Endothelial cell of umbilical vein (primary cell): ENCODE data around the gene GC. TPM values are rescaled to one million over a fixed set of nuclear protein-coding genes. Genes with fewer than 3 reads are reported as not detected.

Source experiments
- BruUV-seq: library from RNA; stranded (reverse); fragments of 400-500 nt; replicated peaks from 2 replicates; lab custom pipeline; 2021; lab: Mats Ljungman, UMichigan
- CTCF ChIA-PET: fragments of 300-600, 350-600 bp; sonication (Branson Sonifier 250); formaldehyde crosslinking; loops from one replicate; lab custom pipeline; 2021; ENCODE audit warnings: antibody characterized with exemption, inconsistent platforms; lab: Charles Lee
- POLR2A ChIA-PET: fragments of 300-600, 350-600 bp; sonication (Branson Sonifier 250); formaldehyde crosslinking; loops from one replicate; lab custom pipeline; 2021; ENCODE audit warnings: antibody characterized with exemption, inconsistent platforms; lab: Charles Lee
- DNase-seq: peaks from one replicate; pipeline ENCODE4 v3.0.0-alpha.2; 2011; ENCODE audit warnings: low read depth, low spot score
- FAIRE-seq: peaks from 2 replicates; lab custom pipeline; 2011; peaks lifted over from hg19 to GRCh38; lab: Jason Lieb, UNC
- H2AFZ ChIP-seq: 2 replicates; pipeline ENCODE4 v1.6.0; 2012; ENCODE audit warnings: low read depth, low read length, control low read depth, inconsistent platforms
- H3K27ac ChIP-seq: 2 replicates; pipeline ENCODE4 v1.5.1; 2011; ENCODE audit warnings: low read depth, mild to moderate bottlenecking, control low read depth, low read length, moderate library complexity; ENCODE audit not compliant: insufficient read depth
- H3K27me3 ChIP-seq, 2 experiments: 2 replicates each; pipeline versions ENCODE4 v1.6.0 to v1.6.1; 2011; ENCODE audit warnings: low read length in 2 of 2, mixed read lengths in 1 of 2; ENCODE audit not compliant: control insufficient read depth in 2 of 2, insufficient read depth in 2 of 2
- H3K36me3 ChIP-seq, 2 experiments: 2 replicates in 1 of 2; 3 replicates in 1 of 2; pipeline ENCODE4 v1.5.1; 2011; ENCODE audit warnings: low read length in 2 of 2, mild to moderate bottlenecking in 1 of 2, moderate library complexity in 1 of 2; ENCODE audit not compliant: control insufficient read depth in 2 of 2, insufficient read depth in 2 of 2; ENCODE audit errors: extremely low read depth in 1 of 2
- H3K4me1 ChIP-seq: 3 replicates; pipeline ENCODE4 v1.5.1; 2011; ENCODE audit warnings: mild to moderate bottlenecking, low read length; ENCODE audit not compliant: control insufficient read depth, insufficient read depth; ENCODE audit errors: extremely low read depth
- H3K4me2 ChIP-seq: 2 replicates; pipeline ENCODE4 v1.6.1; 2011; ENCODE audit warnings: low read length, control low read depth, mixed read lengths; ENCODE audit not compliant: insufficient read depth
- H3K4me3 ChIP-seq, 3 experiments: fragments of 200-600 bp in 1 of 3; sonication (generic), shearing (Covaris generic) in 1 of 3; replicated peaks in 1 of 3; 2 replicates each; pipeline ENCODE4 v1.5.1; 2011 to 2016; ENCODE audit warnings: control low read depth in 3 of 3, low read length in 3 of 3, mild to moderate bottlenecking in 2 of 3, inconsistent platforms in 1 of 3, low read depth in 1 of 3, moderate library complexity in 1 of 3; ENCODE audit not compliant: insufficient read depth in 1 of 3
- H3K79me2 ChIP-seq: 2 replicates; pipeline ENCODE4 v1.6.0; 2012; ENCODE audit warnings: low read length, inconsistent platforms; ENCODE audit not compliant: control insufficient read depth, insufficient read depth
- H3K9ac ChIP-seq: replicated peaks from 2 replicates; pipeline ENCODE3; 2011; ENCODE audit warnings: low read length, control low read depth; ENCODE audit not compliant: insufficient read depth; ENCODE audit errors: extremely low read depth
- H3K9me1 ChIP-seq: replicated peaks from 3 replicates; pipeline ENCODE4 v1.6.0; 2011; ENCODE audit warnings: mild to moderate bottlenecking, low read length; ENCODE audit not compliant: control insufficient read depth, insufficient read depth; ENCODE audit errors: extremely low read depth
- H3K9me3 ChIP-seq: replicated peaks from 2 replicates; pipeline ENCODE4 v1.5.1; 2012; ENCODE audit warnings: low read length, inconsistent platforms; ENCODE audit not compliant: control insufficient read depth, insufficient read depth
- H4K20me1 ChIP-seq: replicated peaks from 2 replicates; pipeline ENCODE3; 2011; ENCODE audit warnings: mild to moderate bottlenecking, low read length; ENCODE audit not compliant: control insufficient read depth, insufficient read depth; ENCODE audit errors: extremely low read depth
- EZH2 ChIP-seq: IDR thresholded peaks from 2 replicates; pipeline ENCODE4 v1.6.1; 2012; ENCODE audit warnings: borderline replicate concordance, low read depth, mild to moderate bottlenecking, moderate library complexity, low read length, inconsistent platforms; ENCODE audit not compliant: severe bottlenecking
- FOS ChIP-seq: IDR thresholded peaks from 2 replicates; pipeline ENCODE4 v1.6.1; 2011; ENCODE audit warnings: mild to moderate bottlenecking, low read length, moderate library complexity, borderline replicate concordance; ENCODE audit not compliant: insufficient read depth
- GATA2 ChIP-seq: IDR thresholded peaks from 2 replicates; pipeline ENCODE4 v1.7.0; 2011; ENCODE audit warnings: low read depth, mild to moderate bottlenecking, moderate library complexity, mixed read lengths, low read length; ENCODE audit not compliant: insufficient read length, insufficient read depth
- JUN ChIP-seq: IDR thresholded peaks from 2 replicates; pipeline ENCODE4 v1.6.1; 2011; ENCODE audit warnings: borderline replicate concordance, low read depth; ENCODE audit not compliant: insufficient read length, insufficient read depth
- MAX ChIP-seq: IDR thresholded peaks from 2 replicates; pipeline ENCODE4 v1.6.1; 2011; ENCODE audit not compliant: insufficient read depth, insufficient read length
- MYC ChIP-seq: IDR thresholded peaks from one replicate; pipeline ENCODE4 v1.6.1; 2011; ENCODE audit warnings: mild to moderate bottlenecking, low read depth, low read length
- POLR2A ChIP-seq: IDR thresholded peaks from 2 replicates; pipeline ENCODE4 v1.6.1; 2012; ENCODE audit warnings: low read depth, mild to moderate bottlenecking, control low read depth, low read length
- POLR2AphosphoS5 ChIP-seq: IDR thresholded peaks from 2 replicates; pipeline ENCODE4 v1.6.1; 2012; ENCODE audit warnings: low read depth, mild to moderate bottlenecking, control low read depth, low read length, moderate library complexity; ENCODE audit not compliant: insufficient read depth
- dilution Hi-C: fragments of 300-500 bp; cut with MboI; formaldehyde crosslinking; loops from one replicate; pipeline ENCODE4 v1.15.0; 2019; ENCODE audit warnings: low sequenced_read_pairs; ENCODE audit not compliant: extremely low pct_ligation_motif_present
- intact Hi-C: fragments of 100-400 bp; cut with micrococcal nuclease; formaldehyde crosslinking; loops from one replicate; pipeline ENCODE4 v1.10.0; 2022
- polyA plus RNA-seq, 4 experiments: library from polyadenylated mRNA; depleted of rRNA in 3 of 4; stranded (reverse) in 3 of 4; unstranded in 1 of 4; fragments of >200 nt; gene quantifications; 2 replicates each; pipeline versions ENCODE4 v1.2.1 to v1.2.3, GENCODE V29; 2011 to 2012; ENCODE audit warnings: missing spikeins in 1 of 4
- total RNA-seq: library from RNA; stranded (reverse); gene quantifications from 2 replicates; pipeline ENCODE4 v1.2.3, GENCODE V29; 2021
- TF ChIP-seq, protein P1 (sequence below), 2 donors: IDR thresholded peaks; 1 replicate in 1 of 2; 2 replicates in 1 of 2; pipeline ENCODE4 v1.5.1; 2011; ENCODE audit warnings: low read length in 2 of 2, mild to moderate bottlenecking in 2 of 2, moderate library complexity in 2 of 2, control low read depth in 1 of 2, inconsistent platforms in 1 of 2, low read depth in 1 of 2; ENCODE audit not compliant: insufficient read depth in 1 of 2; ENCODE audit errors: extremely low read depth in 1 of 2

GC gene
- total and polyA plus RNA-seq, 2 donors (not counting 3 experiments of a cell fraction or from before 2014, with no cell fraction given): not detected

DNA sequence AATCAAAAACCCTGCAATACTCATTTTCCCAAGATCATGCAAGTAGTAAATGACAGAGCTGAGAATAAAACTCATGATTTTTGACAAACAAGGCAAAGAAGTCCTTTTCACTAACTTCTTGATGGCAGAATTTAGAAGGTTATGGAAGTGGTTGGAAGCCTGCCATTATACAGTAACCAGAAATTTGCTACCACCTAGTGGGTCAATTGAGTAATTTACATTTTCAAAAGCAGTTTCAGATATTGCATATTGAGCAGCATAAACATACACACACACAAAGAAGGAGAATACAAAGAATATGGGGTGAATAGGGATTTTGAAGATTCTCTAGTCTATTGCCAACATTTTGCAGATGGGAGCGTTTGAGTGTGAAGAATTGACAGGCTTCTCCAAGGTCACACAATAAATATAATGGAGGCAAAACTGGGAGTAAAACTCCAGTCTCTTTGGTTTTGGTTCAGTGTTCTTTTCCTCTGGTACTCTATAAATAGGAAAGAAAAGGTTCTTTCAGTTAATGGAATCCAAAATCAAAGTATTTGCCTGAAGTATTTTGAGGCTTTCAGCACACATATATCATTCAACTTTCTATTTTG lies 70.2 kb downstream of the GC start:
- Histone ChIP-seq H3K27ac (no peak overlapping the region), H3K9ac (no peak overlapping the region), H3K27me3 (no peaks in the 10 kb centered on the region), H3K9me1 (no peaks in the 10 kb centered on the region), H3K79me2 (no peaks in the 10 kb centered on the region), H3K4me1 (no peaks in the 10 kb centered on the region), H3K36me3 (no peaks in the 10 kb centered on the region), H3K9me3 (no peaks in the 10 kb centered on the region), H4K20me1 (no peaks in the 10 kb centered on the region), H3K4me3 (no peak overlapping the region), H3K4me2 (no peak overlapping the region), H2AFZ (no peak overlapping the region)
- dilution Hi-C loops (no loop called here), intact Hi-C loops (loop anchor here (1.0 kb wide), 5 partner anchors 442 to 1112 kb away; no protein-coding TSS in a partner anchor)
- no TSS peak for BruUV-seq
- CTCF ChIA-PET: interaction anchor here (1.2 kb wide), 1 partner anchor 1062 kb away, joined by 3 read pairs; no protein-coding TSS in a partner anchor
- DNase-seq: peak; percentile 45
- POLR2A ChIA-PET: no interaction called here
- TF ChIP-seq, protein P1, sequence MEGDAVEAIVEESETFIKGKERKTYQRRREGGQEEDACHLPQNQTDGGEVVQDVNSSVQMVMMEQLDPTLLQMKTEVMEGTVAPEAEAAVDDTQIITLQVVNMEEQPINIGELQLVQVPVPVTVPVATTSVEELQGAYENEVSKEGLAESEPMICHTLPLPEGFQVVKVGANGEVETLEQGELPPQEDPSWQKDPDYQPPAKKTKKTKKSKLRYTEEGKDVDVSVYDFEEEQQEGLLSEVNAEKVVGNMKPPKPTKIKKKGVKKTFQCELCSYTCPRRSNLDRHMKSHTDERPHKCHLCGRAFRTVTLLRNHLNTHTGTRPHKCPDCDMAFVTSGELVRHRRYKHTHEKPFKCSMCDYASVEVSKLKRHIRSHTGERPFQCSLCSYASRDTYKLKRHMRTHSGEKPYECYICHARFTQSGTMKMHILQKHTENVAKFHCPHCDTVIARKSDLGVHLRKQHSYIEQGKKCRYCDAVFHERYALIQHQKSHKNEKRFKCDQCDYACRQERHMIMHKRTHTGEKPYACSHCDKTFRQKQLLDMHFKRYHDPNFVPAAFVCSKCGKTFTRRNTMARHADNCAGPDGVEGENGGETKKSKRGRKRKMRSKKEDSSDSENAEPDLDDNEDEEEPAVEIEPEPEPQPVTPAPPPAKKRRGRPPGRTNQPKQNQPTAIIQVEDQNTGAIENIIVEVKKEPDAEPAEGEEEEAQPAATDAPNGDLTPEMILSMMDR (IDR thresholded peaks at IDR 0.05; ENCODE audit: extremely low read depth in 1 of 2, insufficient read depth in 1 of 2, low read depth in 1 of 2, low read length in 2 of 2): peak; percentile 30 to 36
- TF ChIP-seq MYC (no peak), POLR2AphosphoS5 (no peak)
- peak; percentile 88 for FAIRE-seq

DNA sequence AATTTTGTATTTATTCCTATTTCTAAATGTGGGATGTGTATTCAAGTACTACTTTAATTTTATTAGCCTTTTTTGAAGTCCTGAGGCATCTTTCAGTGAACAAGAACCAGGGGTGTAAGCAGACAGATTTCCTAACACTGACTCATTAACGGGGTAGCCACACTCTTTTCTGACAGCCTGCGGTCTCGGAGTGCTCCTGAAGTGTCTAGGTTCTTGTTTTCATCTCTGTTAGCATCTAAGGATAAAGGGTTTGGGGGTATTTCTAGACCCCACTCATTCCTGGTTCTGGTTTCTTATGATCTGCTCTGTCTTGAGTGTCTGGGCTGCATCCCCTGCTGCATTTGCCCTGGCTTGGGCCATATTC lies 71.9 kb downstream of the GC start:
- H3K27me3 ChIP-seq: no peaks in the 10 kb centered on the region
- no peak overlapping the region for H3K27ac ChIP-seq
- intact Hi-C loops (no loop called here), dilution Hi-C loops (no loop called here)
- H3K36me3 ChIP-seq: no peaks in the 10 kb centered on the region
- H3K9me1 ChIP-seq: no peaks in the 10 kb centered on the region
- ChIA-PET POLR2A (interaction anchor here (0.6 kb wide), 1 partner anchor 601 kb away, joined by 3 read pairs; no protein-coding TSS in a partner anchor), CTCF (interaction anchor here (0.6 to 3.5 kb wide), 4 partner anchors 441 to 1110 kb away, joined by 3 to 22 read pairs (median 4); no protein-coding TSS in a partner anchor)
- no peak overlapping the region for H3K4me2 ChIP-seq
- no peaks in the 10 kb centered on the region for H3K79me2 ChIP-seq
- H3K4me3 ChIP-seq: no peak overlapping the region
- H4K20me1 ChIP-seq: no peaks in the 10 kb centered on the region
- BruUV-seq: no TSS peak
- no peaks in the 10 kb centered on the region for H3K9me3 ChIP-seq
- TF ChIP-seq POLR2AphosphoS5: no peak
- TF ChIP-seq, protein P1 (IDR thresholded peaks at IDR 0.05; ENCODE audit: extremely low read depth in 1 of 2, insufficient read depth in 1 of 2, low read depth in 1 of 2, low read length in 2 of 2): no peak
- no peak for TF ChIP-seq MAX
- TF ChIP-seq JUN: no peak
- TF ChIP-seq FOS: no peak
- TF ChIP-seq POLR2A: no peak
- TF ChIP-seq GATA2: no peak
- no peak for TF ChIP-seq MYC
- no peak for TF ChIP-seq EZH2
- no peak for DNase-seq
- H3K4me1 ChIP-seq: no peaks in the 10 kb centered on the region
- FAIRE-seq: no peak
- H3K9ac ChIP-seq: no peak overlapping the region
- H2AFZ ChIP-seq: no peak overlapping the region
